NCI-H1048 (cell line): ENCODE results near the gene ISY1.

Experiments used
- DNase-seq: peaks from one replicate; lab custom pipeline; 2025; lab: John Stamatoyannopoulos, UW

Gene ISY1

GRCh38 chr3:129087138-129087702 lies 73.6 kb downstream of the ISY1 start:
- DNase-seq = no peak

GRCh38 chr3:129085818-129086217 lies 75.0 kb downstream of the ISY1 start:
- DNase-seq = no peak

GRCh38 chr3:129085165-129085715 lies 75.6 kb downstream of the ISY1 start:
- no peak for DNase-seq

- no peak for DNase-seq
These were observed 76.4 kb downstream of the ISY1 start for GRCh38 chr3:129084501-129084900.

- DNase-seq = no peak
These were observed 78.8 kb downstream of the ISY1 start for GRCh38 chr3:129082026-129082425.

- DNase-seq = no peak
These were observed 79.4 kb downstream of the ISY1 start for GRCh38 chr3:129081503-129081902.

GRCh38 chr3:129078510-129078909 lies 82.4 kb downstream of the ISY1 start:
- DNase-seq = no peak
